Measurements from ENCODE around the gene SHANK2. TPM values are rescaled to one million over a fixed set of nuclear protein-coding genes. Genes with fewer than 3 reads are reported as not detected.

SHANK2 gene
- total RNA-seq, 1 experiment from 2014 or later, result 23.8 TPM

GRCh38 chr11:71211631-71212030 lies 40.7 kb downstream of the SHANK2 start:
- Histone ChIP-seq H3K4ac (ENCODE audit: low read depth, low read length) (no peak overlapping the region), H3K23me2 (ENCODE audit: insufficient read length, low read depth, low read length, poor library complexity, severe bottlenecking) (no peaks in the 10 kb centered on the region), H3K18ac (ENCODE audit: insufficient read length, low read depth, low read length) (no peak overlapping the region), H3K79me1 (ENCODE audit: insufficient read depth, low read depth, low read length, poor library complexity, severe bottlenecking) (no peaks in the 10 kb centered on the region), H2AFZ (ENCODE audit: low read length) (no peak overlapping the region), H2BK20ac (ENCODE audit: low read depth, low read length, poor library complexity, severe bottlenecking) (no peak overlapping the region), H2BK120ac (ENCODE audit: low read depth, low read length, poor library complexity, severe bottlenecking) (no peak overlapping the region), H3T11ph (ENCODE audit: low read length) (no peak overlapping the region), H3K9ac (ENCODE audit: extremely low read depth, insufficient read length, low read length) (no peak overlapping the region), H3K9me3 (ENCODE audit: control insufficient read depth, low read depth, low read length) (no peaks in the 10 kb centered on the region), H3K56ac (ENCODE audit: insufficient read length, low read depth, low read length) (no peak overlapping the region), H2BK12ac (ENCODE audit: insufficient read length, low read depth, low read length) (no peak overlapping the region), H3K79me2 (ENCODE audit: insufficient read depth, low read length) (peaks cover 10% of the 10 kb centered on the region; the same call in 1 of the 2 replicates), H4K20me1 (ENCODE audit: control insufficient read depth, insufficient read depth, insufficient read length) (no peaks in the 10 kb centered on the region), H3K27me3 (ENCODE audit: insufficient read depth, low read length) (no peaks in the 10 kb centered on the region), H4K91ac (ENCODE audit: insufficient read length, low read depth, low read length) (no peak overlapping the region), H3K14ac (ENCODE audit: insufficient read depth, low read length) (no peak overlapping the region), H2AK5ac (ENCODE audit: insufficient read length, low read length) (no peak overlapping the region), H2BK5ac (ENCODE audit: insufficient read length, low read length) (no peak overlapping the region), H3K4me1 (ENCODE audit: insufficient read depth, low read length) (no peaks in the 10 kb centered on the region; the same call in 1 of the 2 replicates), H3K27ac (ENCODE audit: insufficient read length, low read depth, low read length) (no peak overlapping the region), H2BK15ac (ENCODE audit: low read depth, low read length) (no peak overlapping the region), H4K5ac (ENCODE audit: insufficient read length, low read depth, low read length) (no peak overlapping the region), H4K8ac (replicated peaks; ENCODE audit: insufficient read length, low read depth, low read length) (no peak overlapping the region), H3K23ac (ENCODE audit: insufficient read length, low read depth, low read length) (no peak overlapping the region), H3K4me2 (ENCODE audit: insufficient read depth, insufficient read length, low read length) (no peak overlapping the region)
- peaks cover 16 to 18% (median 18%) of the 10 kb centered on the region in 3 experiments for H3K36me3 Mint-ChIP-seq (ENCODE audit: insufficient read depth in 1 of 3, low read depth in 3 of 3)
- H3K4me1 Mint-ChIP-seq, result peaks cover 11 to 20% of the 10 kb centered on the region in 2 experiments
- TF ChIP-seq, protein P1, sequence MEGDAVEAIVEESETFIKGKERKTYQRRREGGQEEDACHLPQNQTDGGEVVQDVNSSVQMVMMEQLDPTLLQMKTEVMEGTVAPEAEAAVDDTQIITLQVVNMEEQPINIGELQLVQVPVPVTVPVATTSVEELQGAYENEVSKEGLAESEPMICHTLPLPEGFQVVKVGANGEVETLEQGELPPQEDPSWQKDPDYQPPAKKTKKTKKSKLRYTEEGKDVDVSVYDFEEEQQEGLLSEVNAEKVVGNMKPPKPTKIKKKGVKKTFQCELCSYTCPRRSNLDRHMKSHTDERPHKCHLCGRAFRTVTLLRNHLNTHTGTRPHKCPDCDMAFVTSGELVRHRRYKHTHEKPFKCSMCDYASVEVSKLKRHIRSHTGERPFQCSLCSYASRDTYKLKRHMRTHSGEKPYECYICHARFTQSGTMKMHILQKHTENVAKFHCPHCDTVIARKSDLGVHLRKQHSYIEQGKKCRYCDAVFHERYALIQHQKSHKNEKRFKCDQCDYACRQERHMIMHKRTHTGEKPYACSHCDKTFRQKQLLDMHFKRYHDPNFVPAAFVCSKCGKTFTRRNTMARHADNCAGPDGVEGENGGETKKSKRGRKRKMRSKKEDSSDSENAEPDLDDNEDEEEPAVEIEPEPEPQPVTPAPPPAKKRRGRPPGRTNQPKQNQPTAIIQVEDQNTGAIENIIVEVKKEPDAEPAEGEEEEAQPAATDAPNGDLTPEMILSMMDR (conservative IDR thresholded peaks at IDR 0.05), result no peak
- H3K27me3 Mint-ChIP-seq (ENCODE audit: low read depth), result no peaks in the 10 kb centered on the region
- no peak overlapping the region for H3K4me3 Mint-ChIP-seq
- no peak for DNase-seq
- WGBS (ENCODE audit: extremely low coverage, insufficient read length, low lambda C conversion rate), result no CpG with 5 or more reads among the region's 2 CpGs
- H3K27ac Mint-ChIP-seq, result no peak overlapping the region
- peaks cover 0 to 2% of the 10 kb centered on the region in 2 experiments; a peak in 2 of 5 replicates for H3K9me3 Mint-ChIP-seq

Data from H9 (cell line).